AG10803 (cell line): ENCODE results near the gene MICA.
"Not testable (repeated sequence)": the region's sequence is repeated elsewhere in the genome, so short reads cannot be mapped to it uniquely, and the experiment has no call there.

Source experiments
- DNase-seq: peaks from one replicate; pipeline ENCODE4 v3.0.0; 2010; ENCODE audit warnings: low read depth
- H3K4me3 ChIP-seq: 2 replicates; pipeline ENCODE4 v1.5.1; 2011; ENCODE audit warnings: mild to moderate bottlenecking, low read length, control low read depth
- CTCF ChIP-seq: conservative IDR thresholded peaks from 2 replicates; pipeline ENCODE4 v1.5.1; 2011; ENCODE audit warnings: mild to moderate bottlenecking, low read length, control low read depth, inconsistent platforms

MICA gene

GRCh38 chr6:31402324-31403282 is 792 bp upstream of the MICA start:
- no peak for TF ChIP-seq CTCF
- no peak for DNase-seq
- peak overlapping the region; percentile 82 for H3K4me3 ChIP-seq

- DNase-seq, result not testable (repeated sequence)
- H3K4me3 ChIP-seq, result peak overlapping the region; percentile 82
Measured at GRCh38 chr6:31404061-31404364, 618 bp downstream of the MICA start.

- no peak for DNase-seq
- no peak overlapping the region for H3K4me3 ChIP-seq
- no peak for TF ChIP-seq CTCF
Measured at GRCh38 chr6:31405996-31406395, 2.6 kb downstream of the MICA start.

- DNase-seq, result peak; percentile 67
- H3K4me3 ChIP-seq, result no peak overlapping the region
- no peak for TF ChIP-seq CTCF
Measured at GRCh38 chr6:31407699-31408098, 4.3 kb downstream of the MICA start.

GRCh38 chr6:31412506-31412905 is 9.1 kb downstream of the MICA start:
- no peak for DNase-seq
- no peak overlapping the region for H3K4me3 ChIP-seq
- no peak for TF ChIP-seq CTCF

GRCh38 chr6:31414148-31414770 is 10.9 kb downstream of the MICA start:
- not testable (repeated sequence) for DNase-seq, H3K4me3 ChIP-seq

- TF ChIP-seq CTCF, result no peak
- DNase-seq, result no peak
- no peak overlapping the region for H3K4me3 ChIP-seq
Measured at GRCh38 chr6:31414771-31415265, 11.4 kb downstream of the MICA start.

- H3K4me3 ChIP-seq, result no peak overlapping the region
- DNase-seq, result no peak
- no peak for TF ChIP-seq CTCF
Measured at GRCh38 chr6:31416394-31417014, 13.1 kb downstream of the MICA start.
